RKO (cell line): ENCODE data around the gene TNFRSF14.
A peak's percentile ranks its signal among the peaks of the same experiment; 100 is the strongest.
"Not testable (repeated sequence)": the region's sequence is repeated elsewhere in the genome, so short reads cannot be mapped to it uniquely, and the experiment has no call there.

ENCODE experiments used
- DNase-seq: peaks from one replicate; pipeline ENCODE4 v3.0.0-alpha.2; 2016; ENCODE audit warnings: low spot score

Gene TNFRSF14

DNA sequence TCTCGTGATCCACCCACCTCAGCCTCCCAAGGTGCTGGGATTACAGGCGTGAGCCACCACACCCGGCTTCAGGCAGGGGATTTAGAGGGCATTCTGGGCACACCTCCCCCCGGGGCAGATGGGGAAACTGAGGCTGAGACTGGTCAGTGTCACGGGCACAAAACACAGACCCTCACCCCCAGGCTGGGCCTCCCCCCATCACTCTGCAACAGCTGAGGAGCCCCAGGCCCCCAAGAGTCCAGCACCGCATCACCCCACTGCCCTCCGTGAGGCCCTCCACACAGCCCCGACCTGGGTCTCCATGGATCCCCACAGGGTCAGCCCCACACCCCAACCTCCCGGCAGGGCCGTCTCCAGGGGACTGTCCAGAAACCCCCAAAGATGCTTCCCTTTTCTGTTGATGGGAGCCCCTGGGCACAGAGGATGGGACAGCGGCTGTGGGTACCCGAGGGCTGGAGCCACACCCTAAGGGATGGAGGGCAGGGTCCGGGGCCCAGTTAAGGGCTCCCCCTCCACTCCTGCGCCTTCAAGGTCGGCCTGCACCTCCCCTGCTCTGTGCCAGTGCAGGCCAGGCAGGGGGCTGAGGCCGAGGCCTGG lies 11.0 kb downstream of the TNFRSF14 start:
- no peak for DNase-seq

DNA sequence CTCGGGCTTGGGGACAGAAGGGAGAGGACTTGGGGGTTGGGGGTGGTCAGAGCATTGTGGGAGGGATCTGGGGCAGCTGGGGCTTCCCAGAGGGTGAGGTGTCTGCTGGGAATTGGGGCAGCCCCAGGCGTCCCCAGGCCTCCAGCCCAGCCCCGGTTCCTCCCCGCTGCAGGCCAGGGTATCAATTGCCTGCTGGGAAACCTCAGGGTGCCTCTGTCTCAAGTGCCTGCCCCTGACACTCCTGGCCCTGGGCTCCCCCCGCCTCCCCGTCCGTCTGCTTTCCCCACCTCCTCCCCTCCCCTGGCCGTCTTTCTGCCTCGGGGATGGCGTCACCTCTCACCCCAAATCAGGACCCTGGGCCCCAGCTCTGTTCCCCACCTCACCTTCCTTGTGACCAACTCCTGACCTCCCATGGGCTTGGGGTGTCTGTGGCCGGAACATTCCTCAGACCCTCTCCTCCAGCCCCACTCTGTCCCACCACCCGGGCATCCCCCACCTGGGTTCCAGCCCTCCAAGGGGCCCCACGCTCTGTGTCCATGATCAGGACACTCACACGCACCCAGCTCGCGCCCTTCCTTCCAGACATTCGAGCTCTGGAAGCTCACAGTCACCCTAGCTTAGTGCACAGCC lies 12.1 kb downstream of the TNFRSF14 start:
- not testable (repeated sequence) for DNase-seq

DNA sequence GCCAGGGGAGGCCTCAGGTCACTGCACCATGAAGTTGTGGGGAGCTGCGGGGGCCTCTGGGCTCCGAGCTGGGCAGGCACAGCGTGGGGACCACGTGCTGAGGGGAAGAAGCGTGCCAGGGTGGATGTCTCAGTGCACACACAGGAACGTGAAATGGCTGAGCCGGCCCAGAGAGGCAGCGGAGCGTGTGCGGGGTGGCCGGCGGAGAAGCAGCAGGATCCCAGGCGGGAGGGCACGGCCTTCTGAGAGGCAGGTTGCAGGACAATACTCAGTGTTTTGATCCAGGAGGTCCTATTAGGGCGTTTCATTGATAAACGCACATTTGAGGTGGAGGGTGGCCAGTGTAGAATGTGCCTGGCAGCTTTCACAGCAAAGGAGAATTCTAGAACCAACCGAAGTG lies 12.9 kb downstream of the TNFRSF14 start:
- DNase-seq = no peak

DNA sequence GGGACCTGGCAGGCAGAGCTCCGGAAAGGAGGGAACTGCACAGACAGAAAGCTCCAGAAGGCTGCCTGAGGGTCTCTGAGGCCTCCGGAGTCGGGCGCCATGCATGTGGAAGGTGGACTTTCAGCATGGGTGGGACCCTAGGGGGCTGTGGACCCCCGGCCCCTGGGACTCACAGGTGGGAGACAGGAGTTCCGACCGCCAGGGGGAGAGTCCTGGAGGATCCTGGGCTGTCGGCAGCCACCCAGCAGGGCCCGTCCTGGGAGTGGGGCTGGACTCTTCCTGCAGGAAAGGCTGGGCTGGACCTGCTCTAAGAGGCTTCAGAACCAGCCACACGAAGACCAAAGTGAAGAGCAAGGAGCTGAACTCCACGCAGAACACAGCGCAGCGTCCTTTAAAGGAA lies 13.5 kb downstream of the TNFRSF14 start:
- DNase-seq = not testable (repeated sequence)

DNA sequence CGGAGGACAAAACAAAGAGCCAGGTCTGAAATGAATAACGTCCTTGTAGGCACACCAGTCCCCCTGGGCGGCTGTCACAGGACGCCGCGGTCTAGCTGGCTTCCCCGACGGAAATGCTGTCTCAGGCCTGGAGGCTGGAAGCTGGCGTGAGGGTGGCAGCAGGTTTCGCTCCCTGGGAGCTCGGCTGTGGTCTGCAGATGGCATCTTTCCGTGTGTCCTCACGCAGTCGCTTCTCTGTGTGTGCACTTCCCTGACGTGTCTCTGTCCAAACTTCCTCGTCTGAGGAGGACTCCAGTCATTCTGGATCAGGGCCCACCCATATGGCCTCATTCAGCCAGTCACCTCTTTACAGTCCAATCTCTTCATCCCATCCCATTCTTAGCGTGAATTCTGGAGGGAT lies 14.2 kb downstream of the TNFRSF14 start:
- no peak for DNase-seq

DNA sequence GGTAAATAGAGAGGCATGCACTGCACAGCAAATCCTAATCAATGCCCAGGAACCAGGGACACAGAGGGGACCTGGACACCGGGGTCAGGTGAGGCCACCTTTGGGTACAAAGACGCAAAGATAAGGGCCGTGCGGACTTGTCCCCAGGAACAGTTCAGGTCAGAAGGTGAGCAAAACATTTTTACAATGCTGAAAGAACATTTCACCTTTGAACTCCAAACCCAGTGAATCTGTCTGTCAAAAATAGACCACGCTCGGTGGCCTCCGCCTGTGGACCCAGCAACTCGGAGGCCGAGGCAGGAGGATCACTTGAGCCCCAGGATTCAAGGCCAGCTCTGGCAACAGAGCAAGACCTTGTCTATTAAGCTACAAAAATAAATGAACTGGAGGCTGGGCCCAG lies 15.2 kb downstream of the TNFRSF14 start:
- DNase-seq = no peak

DNA sequence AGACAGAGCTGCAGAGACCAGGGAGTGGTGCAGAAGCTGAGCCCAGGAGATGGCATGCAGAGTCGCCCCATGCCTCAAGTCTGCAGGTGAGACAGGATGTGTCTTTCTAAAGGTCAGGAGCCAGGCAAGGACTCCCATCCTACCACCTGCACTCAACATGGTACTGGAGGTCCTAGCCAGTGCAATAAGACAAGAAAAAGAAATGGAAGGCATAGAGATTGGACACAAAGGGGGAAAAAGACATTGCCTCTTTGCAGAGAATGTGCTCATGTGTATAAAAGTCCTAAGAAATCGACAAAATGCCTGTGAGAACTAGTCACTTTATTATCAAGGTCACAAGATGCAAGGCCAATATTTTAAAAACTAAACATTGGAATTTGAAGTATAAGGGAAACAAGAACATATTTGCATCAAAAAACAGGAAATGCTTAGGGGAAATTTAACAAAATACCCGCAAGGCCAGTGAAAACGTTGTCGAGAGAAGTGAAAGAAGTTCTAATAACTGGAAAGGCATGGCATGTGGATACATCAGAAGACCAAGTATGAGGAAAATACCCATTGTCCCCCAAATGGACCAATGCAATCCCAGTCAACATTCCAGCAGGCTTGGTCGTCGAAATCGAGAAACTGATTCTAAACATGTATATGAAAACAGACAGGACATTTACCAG lies 17.2 kb downstream of the TNFRSF14 start:
- no peak for DNase-seq

DNA sequence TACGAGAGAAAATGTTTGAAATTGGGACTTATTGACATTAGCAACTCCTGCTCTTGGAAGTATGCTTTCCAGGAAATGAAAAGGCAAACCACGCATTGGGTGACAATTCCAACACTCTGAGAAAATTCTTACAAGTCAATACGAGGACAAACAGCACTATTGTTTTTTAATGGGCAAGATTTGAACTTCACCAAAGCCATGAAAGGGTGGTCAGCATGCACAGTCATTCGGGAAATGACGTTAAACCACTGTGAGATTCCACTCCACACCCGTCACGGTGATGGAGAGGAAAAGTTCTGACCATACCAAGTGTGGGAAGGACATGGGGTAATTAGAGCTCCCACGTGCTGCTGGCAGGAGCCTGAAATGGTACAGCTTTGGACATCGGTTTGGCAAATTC lies 18.2 kb downstream of the TNFRSF14 start:
- DNase-seq = no peak

DNA sequence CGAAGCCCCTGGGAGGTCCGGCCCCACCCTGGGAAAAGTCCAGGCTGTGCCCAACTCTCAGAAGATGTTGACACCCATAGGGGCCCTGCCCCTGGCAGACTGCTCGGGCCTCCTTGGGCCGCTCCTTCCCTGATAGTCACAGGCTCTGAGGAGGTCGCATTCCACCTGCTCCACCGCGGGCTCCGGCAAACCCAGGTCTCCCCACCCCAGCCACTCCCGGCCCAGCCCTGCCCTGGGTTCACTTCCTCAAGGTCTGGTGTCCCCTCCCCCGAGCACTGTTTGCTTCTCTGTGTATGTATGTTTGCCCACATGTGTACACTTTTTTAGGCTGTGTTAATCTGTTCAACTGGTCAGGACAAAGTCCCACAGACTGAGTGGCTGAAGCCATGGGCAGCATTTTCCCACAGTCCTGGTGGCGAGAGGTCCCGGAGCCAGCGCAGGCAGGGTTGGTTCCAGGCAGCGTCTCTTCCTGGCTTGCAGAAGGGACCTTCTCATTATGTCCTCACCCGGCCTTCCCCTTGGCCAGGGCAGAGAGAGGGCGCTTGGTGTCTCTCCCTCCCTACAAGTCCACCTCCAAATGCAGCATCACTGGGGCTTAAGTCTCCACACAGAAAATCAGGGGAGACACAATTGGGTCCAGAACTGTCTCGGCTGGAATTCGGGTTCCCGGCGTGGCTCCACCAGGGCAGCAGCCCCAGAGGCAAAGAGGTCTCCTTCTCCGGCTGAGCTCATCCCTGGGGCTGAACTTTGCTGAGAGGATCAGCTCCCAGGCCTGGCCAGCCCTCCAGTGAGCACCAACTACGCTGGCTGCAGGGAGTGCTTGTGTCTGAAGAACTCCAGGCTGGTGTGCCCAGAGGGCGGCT lies 19.9 kb downstream of the TNFRSF14 start:
- DNase-seq = no peak

DNA sequence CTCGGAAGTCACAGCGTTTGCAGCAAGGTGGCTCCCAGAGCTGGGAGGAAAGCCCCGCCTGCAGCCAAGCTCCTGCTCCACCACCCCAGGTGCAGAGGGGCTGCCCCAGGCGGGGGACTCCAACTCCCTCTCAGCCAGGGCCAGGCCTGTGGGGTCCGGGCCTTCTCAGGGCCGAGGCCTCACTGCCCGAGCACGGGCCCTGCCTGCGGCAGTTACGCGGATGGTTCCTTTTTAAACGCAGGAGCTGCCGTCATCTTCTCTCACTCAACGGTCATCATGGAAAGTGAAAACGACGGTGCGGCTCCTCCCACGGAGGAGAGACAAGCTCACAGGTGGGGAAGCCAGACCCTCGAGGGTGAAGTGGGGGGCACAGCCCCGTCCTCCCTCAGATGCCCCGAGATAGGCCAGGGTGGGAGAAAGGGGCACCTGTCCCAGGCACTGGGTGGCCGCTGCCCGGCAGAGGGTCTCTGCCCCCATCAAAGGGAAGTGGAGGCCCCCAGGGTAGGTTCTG lies 21.4 kb downstream of the TNFRSF14 start:
- DNase-seq = not testable (repeated sequence)

DNA sequence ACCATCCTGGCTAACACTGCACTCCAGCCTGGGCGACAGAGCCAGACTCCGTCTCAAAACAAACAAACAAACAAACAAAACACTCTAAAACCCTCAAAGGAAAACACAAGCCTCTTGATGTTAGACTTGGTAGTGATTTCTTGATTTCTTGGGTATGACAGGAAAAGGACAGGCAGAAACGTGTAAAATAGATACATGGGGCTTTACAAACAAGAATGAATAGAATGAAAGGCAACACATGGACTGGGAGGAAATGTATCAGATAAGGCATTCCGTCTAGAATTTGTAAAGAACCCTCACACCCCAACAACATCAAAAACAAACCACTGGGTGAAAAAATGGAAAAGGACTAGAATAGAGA lies 22.6 kb downstream of the TNFRSF14 start:
- no peak for DNase-seq

DNA sequence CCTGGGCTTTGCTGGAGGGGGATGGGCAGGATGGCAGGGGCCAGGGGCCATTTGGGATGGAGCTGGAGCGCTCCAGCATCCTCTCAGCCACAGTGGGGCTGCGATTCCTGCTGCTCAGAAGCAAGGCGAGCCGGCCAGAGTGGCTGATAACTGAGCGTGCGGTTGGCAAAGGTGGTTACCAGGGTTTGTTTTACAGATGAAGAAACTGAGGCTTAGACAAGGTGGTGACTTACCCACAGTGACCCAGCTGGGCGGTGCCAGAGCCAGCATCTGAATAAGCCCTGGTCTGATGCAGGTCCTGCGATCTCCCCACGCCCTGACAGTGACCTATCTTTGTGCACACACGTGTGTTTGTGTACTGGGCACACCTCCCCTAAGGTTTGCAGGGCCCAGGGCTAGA lies 24.5 kb downstream of the TNFRSF14 start:
- DNase-seq = no peak

DNA sequence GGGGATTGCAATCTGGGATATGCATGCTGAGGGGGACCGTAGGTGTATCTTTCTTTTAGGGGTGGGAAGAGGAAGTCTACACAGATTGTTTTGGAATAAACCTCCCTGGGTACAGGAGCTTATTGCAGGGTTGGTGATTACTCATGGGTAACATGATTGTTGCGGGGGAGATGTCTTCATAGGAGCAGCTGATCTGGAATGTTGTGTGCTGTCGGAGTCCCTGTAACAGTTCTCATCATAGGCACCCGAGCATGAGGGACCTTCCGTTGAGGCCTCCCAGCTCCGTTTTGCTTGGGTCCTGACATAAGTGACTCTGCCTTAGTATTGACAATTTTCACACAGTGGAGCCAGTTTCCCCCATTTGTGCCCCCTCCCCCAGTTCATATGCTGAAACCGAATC lies 26.2 kb downstream of the TNFRSF14 start:
- DNase-seq = no peak

DNA sequence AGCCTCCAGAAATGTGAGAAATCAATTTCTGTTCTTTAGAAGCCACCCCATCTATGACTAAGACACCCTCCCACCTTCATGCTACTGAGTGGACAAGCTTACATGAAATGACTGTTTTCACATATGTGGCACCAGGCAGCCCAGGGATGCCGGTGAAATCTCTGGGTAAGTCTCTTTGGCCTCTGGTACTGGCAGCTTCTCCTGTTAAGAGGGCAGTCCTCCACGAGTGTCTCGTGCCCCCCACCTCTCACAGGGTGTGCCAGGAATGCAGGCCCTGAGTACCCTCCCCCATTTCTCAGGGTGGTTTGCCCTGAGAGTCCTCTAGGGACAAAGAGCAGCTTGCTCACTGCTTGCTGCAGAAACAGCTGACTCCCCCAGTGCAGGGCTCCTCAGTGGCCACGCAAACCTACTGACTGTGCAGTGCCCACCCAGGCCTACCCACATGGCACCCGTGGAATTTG lies 27.2 kb downstream of the TNFRSF14 start:
- DNase-seq = no peak

DNA sequence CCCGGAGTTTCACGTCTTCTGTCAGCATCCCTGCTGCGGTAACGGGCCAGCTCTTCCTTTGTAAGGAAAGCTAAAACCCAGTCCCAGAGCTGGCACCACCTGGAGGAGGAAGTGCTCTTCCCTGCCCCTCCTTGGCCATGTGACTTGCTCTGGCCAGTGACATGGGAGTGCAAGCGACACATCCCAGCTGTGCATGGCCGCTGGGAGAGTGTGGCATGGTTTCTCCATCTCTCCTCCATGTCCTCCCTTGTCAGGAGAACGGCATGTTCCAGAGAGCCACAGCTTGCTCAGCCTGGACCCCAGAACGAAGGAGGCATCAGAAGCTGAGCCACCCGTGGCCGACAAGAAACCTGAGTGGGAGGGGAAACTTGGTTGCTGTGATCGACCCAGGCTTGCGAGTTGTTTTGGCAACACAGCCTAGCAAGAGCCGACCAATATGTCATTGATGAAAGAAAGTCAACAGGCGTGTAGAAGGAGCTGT lies 27.7 kb downstream of the TNFRSF14 start:
- no peak for DNase-seq

DNA sequence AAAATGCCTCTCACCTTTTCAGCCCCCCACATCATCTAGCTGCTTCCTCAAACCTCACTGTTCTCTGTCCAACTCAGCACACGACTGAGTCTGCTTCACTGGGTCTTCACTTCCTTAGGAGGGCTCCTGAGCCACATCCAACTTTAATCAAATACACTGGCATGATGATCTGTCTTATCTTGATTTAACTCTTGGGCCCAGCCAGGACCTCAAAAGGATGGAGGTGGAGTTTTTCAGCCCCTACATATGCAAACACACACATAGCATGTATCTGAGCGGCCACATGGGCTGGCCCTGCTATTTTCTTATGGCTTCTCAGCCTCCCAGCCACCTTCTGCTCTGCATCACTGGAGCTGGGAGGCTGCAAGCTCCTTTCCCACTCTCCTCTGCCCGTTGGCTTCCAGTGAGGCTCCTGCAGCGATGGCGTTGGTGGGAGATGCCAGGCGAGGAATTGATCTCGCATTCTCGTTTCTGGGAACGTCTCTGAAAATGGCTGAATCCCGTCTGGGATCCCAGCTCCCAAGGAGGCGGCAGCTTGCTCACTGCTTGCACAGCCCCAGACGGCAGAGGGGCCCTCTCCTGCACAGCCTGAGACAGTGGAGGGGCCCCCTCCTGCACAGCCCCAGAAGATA lies 28.6 kb downstream of the TNFRSF14 start:
- no peak for DNase-seq

DNA sequence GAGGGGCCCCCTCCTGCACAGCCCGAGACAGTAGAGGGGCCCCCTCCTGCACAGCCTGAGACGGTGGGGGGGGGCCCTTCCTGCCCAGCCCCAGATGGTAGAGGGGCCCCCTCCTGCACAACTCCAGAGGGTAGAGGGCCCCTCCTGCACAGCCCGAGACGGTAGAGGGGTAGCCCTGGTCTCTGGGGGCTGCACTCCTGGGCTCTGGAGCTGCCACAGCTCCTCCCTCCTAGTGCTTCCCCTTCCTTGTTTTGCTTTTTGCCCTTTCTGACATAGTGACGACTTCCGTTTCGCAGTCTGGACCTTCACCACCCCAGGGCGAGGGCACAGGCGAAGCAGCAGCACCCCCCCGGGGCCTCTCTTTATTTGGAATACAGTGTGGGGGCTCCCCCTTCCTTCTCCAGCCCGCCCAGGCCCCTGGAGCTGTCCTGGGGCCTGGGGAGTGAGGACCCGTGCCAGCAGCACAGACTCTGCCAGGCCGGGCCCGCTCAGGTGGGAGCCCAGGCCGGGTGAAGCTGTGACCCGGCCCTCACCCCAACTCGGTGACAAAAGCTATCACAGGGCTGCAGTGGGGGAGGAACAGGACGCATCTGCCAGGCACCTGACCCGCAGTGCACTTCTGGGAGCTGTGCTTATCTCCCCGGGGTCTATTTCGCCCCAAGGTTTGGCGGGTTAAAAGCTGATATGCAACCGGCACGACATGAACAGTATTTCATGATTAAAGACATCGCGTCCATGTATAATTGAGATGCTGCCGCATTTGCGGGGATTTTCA lies 29.3 kb downstream of the TNFRSF14 start:
- peak; percentile 76 for DNase-seq

DNA sequence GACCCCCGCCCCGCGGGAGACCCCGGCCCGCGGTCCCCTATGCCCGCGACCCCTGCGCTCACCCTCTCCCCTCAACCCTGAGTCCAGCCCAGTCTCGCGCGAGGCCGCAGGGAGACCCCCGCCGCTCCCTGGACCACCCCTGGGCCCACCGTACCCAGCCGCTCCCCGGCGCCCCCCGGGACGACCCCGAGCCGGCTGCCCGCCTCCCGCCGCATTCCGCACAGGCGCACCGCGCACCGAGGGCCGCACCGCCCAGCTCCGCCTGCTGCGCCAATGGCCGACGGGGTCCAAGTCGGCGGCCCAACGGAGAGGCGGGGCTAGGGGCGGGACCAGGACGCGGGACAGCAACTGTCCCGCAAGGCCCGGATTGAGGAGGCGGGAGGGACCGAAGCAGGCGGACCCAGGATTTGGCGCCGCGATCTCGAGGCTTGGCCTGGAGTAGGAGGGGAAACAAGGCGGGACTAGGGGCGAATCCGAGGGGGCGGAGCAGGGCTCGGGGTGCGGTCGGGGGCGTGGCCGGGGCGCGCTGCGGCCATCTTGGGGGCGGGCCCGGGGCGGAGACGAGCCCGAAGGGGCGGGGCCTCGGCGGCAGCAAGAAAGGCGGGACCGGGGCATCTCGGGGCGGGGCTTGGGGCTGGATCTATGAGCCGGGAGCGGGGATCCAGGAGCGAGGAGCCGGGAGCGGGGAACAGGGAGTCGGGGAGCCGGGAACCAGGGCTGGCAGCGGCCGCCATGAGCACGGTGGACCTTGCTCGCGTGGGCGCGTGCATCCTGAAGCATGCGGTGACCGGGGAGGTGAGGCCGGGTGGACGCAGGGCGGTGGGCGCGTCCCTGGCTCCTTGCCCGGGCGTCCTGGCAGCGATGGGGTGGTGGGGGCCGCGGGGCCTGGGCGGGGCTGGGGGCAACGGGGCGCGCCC lies 30.2 kb downstream of the TNFRSF14 start, which contains the start of gene PRXL2B:
Gene PRXL2B, plus strand, starts transcription at position 624 of the 917 bp plus-strand sequence. Its CDS starts 109 bp downstream, at position 733.
- DNase-seq = peak; percentile 97

DNA sequence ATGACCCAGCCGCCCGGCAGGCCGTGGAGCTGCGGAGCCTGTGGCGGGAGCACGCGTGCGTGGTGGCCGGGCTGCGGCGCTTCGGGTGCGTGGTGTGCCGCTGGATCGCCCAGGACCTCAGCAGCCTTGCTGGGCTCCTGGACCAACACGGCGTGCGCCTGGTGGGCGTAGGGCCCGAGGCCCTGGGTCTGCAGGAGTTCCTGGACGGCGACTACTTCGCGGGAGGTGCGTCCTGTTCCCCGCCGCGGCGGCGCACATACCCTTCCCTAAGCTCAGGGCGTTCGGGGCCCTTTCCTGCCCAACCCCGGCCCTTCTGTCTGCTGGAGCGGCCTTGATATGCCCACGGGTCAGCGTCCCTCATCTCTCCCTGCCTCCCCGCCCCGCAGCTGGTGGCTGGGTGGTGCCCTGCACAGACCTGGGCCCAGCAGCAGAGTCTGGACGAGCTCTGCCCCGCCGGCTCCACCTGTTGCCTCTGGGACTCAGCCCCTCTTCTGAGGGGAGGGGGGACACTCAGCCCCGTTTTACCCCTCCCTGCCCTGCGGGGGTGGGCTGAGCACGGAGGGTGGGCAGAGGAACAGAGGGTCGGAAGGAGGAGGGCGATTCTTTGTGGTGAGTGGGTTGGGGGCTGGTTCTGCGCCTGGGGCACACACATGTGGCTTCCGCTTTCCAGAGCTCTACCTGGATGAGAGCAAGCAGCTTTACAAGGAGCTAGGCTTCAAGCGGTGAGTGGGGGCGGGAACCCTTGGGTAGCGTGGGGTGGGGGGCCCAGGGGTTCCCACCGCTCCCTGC lies 31.1 kb downstream of the TNFRSF14 start:
- DNase-seq = peak; percentile 44
